Osteoblast (primary cell): ENCODE results near the gene LGALS9. TPM values are rescaled to one million over a fixed set of nuclear protein-coding genes. Genes with fewer than 3 reads are reported as not detected.
"Not testable (repeated sequence)": the region's sequence is repeated elsewhere in the genome, so short reads cannot be mapped to it uniquely, and the experiment has no call there.

Source experiments
- DNase-seq: peaks from one replicate; pipeline ENCODE4 v3.0.0; 2011; ENCODE audit warnings: low spot score, mixed read lengths; ENCODE audit not compliant: insufficient read length; ENCODE audit errors: missing footprints
- H2AFZ ChIP-seq: 2 replicates; pipeline ENCODE4 v1.6.0; 2011; ENCODE audit warnings: mild to moderate bottlenecking, low read length
- H3K27ac ChIP-seq: 2 replicates; pipeline ENCODE4 v1.5.1; 2011; ENCODE audit warnings: mild to moderate bottlenecking, low read depth, low read length, moderate library complexity
- H3K27me3 ChIP-seq: 2 replicates; pipeline ENCODE4 v1.6.0; 2012; ENCODE audit warnings: mild to moderate bottlenecking, control low read depth, inconsistent platforms, low read length, moderate library complexity; ENCODE audit not compliant: insufficient read depth
- H3K36me3 ChIP-seq: 2 replicates; pipeline ENCODE4 v1.5.1; 2011; ENCODE audit warnings: mild to moderate bottlenecking, low read length, control low read depth, moderate library complexity; ENCODE audit not compliant: insufficient read depth
- H3K4me1 ChIP-seq: 2 replicates; pipeline ENCODE4 v1.5.1; 2011; ENCODE audit warnings: mild to moderate bottlenecking, low read length, control low read depth, moderate library complexity; ENCODE audit not compliant: insufficient read depth
- H3K4me2 ChIP-seq: 2 replicates; pipeline ENCODE4 v1.6.0; 2011; ENCODE audit warnings: mild to moderate bottlenecking, low read length; ENCODE audit not compliant: insufficient read depth
- H3K4me3 ChIP-seq: fragments of 200-600 bp; sonication (generic); 3 replicates; pipeline ENCODE4 v1.5.1; 2012; ENCODE audit warnings: mild to moderate bottlenecking, low read length, inconsistent platforms; ENCODE audit not compliant: insufficient read depth
- H3K79me2 ChIP-seq: 2 replicates; pipeline ENCODE4 v1.6.0; 2012; ENCODE audit warnings: mild to moderate bottlenecking, low read length, control low read depth, inconsistent platforms; ENCODE audit not compliant: insufficient read depth
- H3K9me3 ChIP-seq: 2 replicates; pipeline ENCODE4 v1.5.1; 2011; ENCODE audit warnings: low read depth, low read length, control low read depth
- H4K20me1 ChIP-seq: 2 replicates; pipeline ENCODE4 v1.6.0; 2012; ENCODE audit warnings: mild to moderate bottlenecking, low read length, control low read depth; ENCODE audit not compliant: insufficient read depth
- CTCF ChIP-seq: IDR thresholded peaks from 2 replicates; pipeline ENCODE4 v1.5.1; 2011; ENCODE audit warnings: mild to moderate bottlenecking, low read depth, low read length, moderate library complexity; ENCODE audit errors: extremely low read depth
- total RNA-seq: library from RNA; depleted of rRNA; stranded (reverse); fragments of >200 nt; gene quantifications from 2 replicates; pipeline ENCODE4 v1.2.3, GENCODE V29; 2012

LGALS9 gene
- total RNA-seq, 1 donor: 1.4 TPM

- no peaks in the 10 kb centered on the region for H4K20me1 ChIP-seq
- no peak for DNase-seq
- no peaks in the 10 kb centered on the region for H3K9me3 ChIP-seq
- no peaks in the 10 kb centered on the region for H3K36me3 ChIP-seq
- no peak overlapping the region for H3K4me2 ChIP-seq
- H2AFZ ChIP-seq: no peak overlapping the region
- no peaks in the 10 kb centered on the region for H3K27me3 ChIP-seq
- no peaks in the 10 kb centered on the region for H3K79me2 ChIP-seq
- no peaks in the 10 kb centered on the region for H3K4me1 ChIP-seq
- no peak overlapping the region for H3K4me3 ChIP-seq
- TF ChIP-seq CTCF: no peak
- H3K27ac ChIP-seq: no peak overlapping the region
Measured at GRCh38 chr17:27647765-27648164, 16.8 kb downstream of the LGALS9 start.

- H3K4me2 ChIP-seq, H4K20me1 ChIP-seq, H3K79me2 ChIP-seq, H3K27me3 ChIP-seq, H3K36me3 ChIP-seq, H3K9me3 ChIP-seq, H3K4me1 ChIP-seq, H2AFZ ChIP-seq, DNase-seq, H3K27ac ChIP-seq, H3K4me3 ChIP-seq: not testable (repeated sequence)
Measured at GRCh38 chr17:27649111-27649571, 18.2 kb downstream of the LGALS9 start.

GRCh38 chr17:27649929-27650328, 18.9 kb downstream of the LGALS9 start:
- H3K79me2 ChIP-seq: no peaks in the 10 kb centered on the region
- no peak overlapping the region for H3K27ac ChIP-seq
- no peak overlapping the region for H3K4me3 ChIP-seq
- DNase-seq: peak; percentile 21
- H3K27me3 ChIP-seq: no peaks in the 10 kb centered on the region
- no peaks in the 10 kb centered on the region for H4K20me1 ChIP-seq
- no peaks in the 10 kb centered on the region for H3K9me3 ChIP-seq
- no peak overlapping the region for H3K4me2 ChIP-seq
- no peaks in the 10 kb centered on the region for H3K36me3 ChIP-seq
- H3K4me1 ChIP-seq: no peaks in the 10 kb centered on the region
- no peak overlapping the region for H2AFZ ChIP-seq
- TF ChIP-seq CTCF: no peak

- H2AFZ ChIP-seq: no peak overlapping the region
- no peaks in the 10 kb centered on the region for H3K36me3 ChIP-seq
- peak; percentile 45 for DNase-seq
- no peak overlapping the region for H3K4me3 ChIP-seq
- H3K4me2 ChIP-seq: no peak overlapping the region
- no peaks in the 10 kb centered on the region for H3K27me3 ChIP-seq
- H3K79me2 ChIP-seq: no peaks in the 10 kb centered on the region
- H3K9me3 ChIP-seq: no peaks in the 10 kb centered on the region
- no peaks in the 10 kb centered on the region for H3K4me1 ChIP-seq
- no peaks in the 10 kb centered on the region for H4K20me1 ChIP-seq
- no peak overlapping the region for H3K27ac ChIP-seq
- TF ChIP-seq CTCF: no peak
Measured at GRCh38 chr17:27650836-27651235, 19.8 kb downstream of the LGALS9 start.
